GM11168 (cell line): ENCODE measurements around the gene CAMK2G.

ENCODE experiments used
- in situ Hi-C: fragments of 300-500 bp; cut with MboI; formaldehyde crosslinking; loops from one replicate; pipeline ENCODE4 v1.12.0; 2022; ENCODE audit warnings: low sequenced_read_pairs; ENCODE audit not compliant: unreplicated experiment

CAMK2G gene

GRCh38 chr10:73816917-73817729 lies 57.2 kb downstream of the CAMK2G start:
- in situ Hi-C loops = no loop called here

- in situ Hi-C loops = no loop called here
Measured at GRCh38 chr10:73815719-73816030, 58.7 kb downstream of the CAMK2G start.

- in situ Hi-C loops = no loop called here
Measured at GRCh38 chr10:73814896-73815718, 59.2 kb downstream of the CAMK2G start.

GRCh38 chr10:73814276-73814895 lies 60.0 kb downstream of the CAMK2G start:
- in situ Hi-C loops = no loop called here

GRCh38 chr10:73813333-73813732 lies 61.0 kb downstream of the CAMK2G start:
- in situ Hi-C loops = no loop called here

GRCh38 chr10:73812657-73813056 lies 61.7 kb downstream of the CAMK2G start:
- in situ Hi-C loops = no loop called here

- in situ Hi-C loops = no loop called here
Measured at GRCh38 chr10:73810735-73811465, 63.5 kb downstream of the CAMK2G start.

- in situ Hi-C loops = no loop called here
Measured at GRCh38 chr10:73810358-73810734, 64.0 kb downstream of the CAMK2G start.

GRCh38 chr10:73809061-73809818 lies 65.1 kb downstream of the CAMK2G start:
- in situ Hi-C loops = no loop called here

GRCh38 chr10:73808021-73808815 lies 66.1 kb downstream of the CAMK2G start:
- in situ Hi-C loops = no loop called here

- in situ Hi-C loops = no loop called here
Measured at GRCh38 chr10:73807471-73807870, 66.9 kb downstream of the CAMK2G start.

GRCh38 chr10:73806176-73806950 lies 68.0 kb downstream of the CAMK2G start:
- in situ Hi-C loops = no loop called here

GRCh38 chr10:73803680-73804286 lies 70.6 kb downstream of the CAMK2G start:
- in situ Hi-C loops = no loop called here

- in situ Hi-C loops = no loop called here
Measured at GRCh38 chr10:73802276-73802991, 71.9 kb downstream of the CAMK2G start.

- in situ Hi-C loops = no loop called here
Measured at GRCh38 chr10:73801253-73801590, 73.1 kb downstream of the CAMK2G start.

- in situ Hi-C loops = no loop called here
Measured at GRCh38 chr10:73800560-73801252, 73.6 kb downstream of the CAMK2G start.
